ENCODE data around the gene CASP14.

DNA sequence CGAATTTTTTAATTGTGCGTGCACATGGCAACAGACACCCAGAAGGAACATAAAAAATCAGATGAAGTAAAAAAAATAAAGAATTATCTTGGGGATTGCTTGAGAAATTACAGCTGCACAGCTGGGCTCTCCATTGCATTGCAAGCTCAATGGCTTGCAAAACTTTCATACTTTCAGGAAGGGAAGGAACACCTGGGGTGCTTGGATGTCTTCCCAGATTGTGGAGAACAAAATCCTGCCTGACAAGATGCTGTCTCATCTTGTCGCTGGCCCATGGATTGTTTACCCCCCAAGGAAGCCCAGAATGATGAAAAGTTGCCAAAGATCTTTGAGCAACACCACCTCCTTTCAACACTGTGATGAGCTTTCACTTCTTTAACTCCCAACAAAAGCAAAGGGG is 11.0 kb upstream of the CASP14 start:
- TF ChIP-seq, protein P1, sequence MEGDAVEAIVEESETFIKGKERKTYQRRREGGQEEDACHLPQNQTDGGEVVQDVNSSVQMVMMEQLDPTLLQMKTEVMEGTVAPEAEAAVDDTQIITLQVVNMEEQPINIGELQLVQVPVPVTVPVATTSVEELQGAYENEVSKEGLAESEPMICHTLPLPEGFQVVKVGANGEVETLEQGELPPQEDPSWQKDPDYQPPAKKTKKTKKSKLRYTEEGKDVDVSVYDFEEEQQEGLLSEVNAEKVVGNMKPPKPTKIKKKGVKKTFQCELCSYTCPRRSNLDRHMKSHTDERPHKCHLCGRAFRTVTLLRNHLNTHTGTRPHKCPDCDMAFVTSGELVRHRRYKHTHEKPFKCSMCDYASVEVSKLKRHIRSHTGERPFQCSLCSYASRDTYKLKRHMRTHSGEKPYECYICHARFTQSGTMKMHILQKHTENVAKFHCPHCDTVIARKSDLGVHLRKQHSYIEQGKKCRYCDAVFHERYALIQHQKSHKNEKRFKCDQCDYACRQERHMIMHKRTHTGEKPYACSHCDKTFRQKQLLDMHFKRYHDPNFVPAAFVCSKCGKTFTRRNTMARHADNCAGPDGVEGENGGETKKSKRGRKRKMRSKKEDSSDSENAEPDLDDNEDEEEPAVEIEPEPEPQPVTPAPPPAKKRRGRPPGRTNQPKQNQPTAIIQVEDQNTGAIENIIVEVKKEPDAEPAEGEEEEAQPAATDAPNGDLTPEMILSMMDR (IDR thresholded peaks at IDR 0.05) = no peak
- no peak for TF ChIP-seq POLR2A (IDR thresholded peaks at IDR 0.05)

All from uterus (tissue), 2 donors.